WTC11 (cell line): ENCODE data around the gene TNIP1.

ENCODE experiments used
- FOXP1 ChIP-seq: sonication (generic); formaldehyde crosslinking; IDR thresholded peaks from 2 replicates; pipeline ENCODE4 v1.8.0; 2022; ENCODE audit warnings: missing genetic modification reagents, mild to moderate bottlenecking, moderate library complexity, borderline replicate concordance
- JUN ChIP-seq: sonication (generic); formaldehyde crosslinking; IDR thresholded peaks from 2 replicates; pipeline ENCODE4 v1.8.0; 2023; ENCODE audit warnings: mild to moderate bottlenecking, missing genetic modification reagents
- SP1 ChIP-seq: sonication (generic); formaldehyde crosslinking; conservative IDR thresholded peaks from 2 replicates; pipeline ENCODE4 v1.8.1; 2022; ENCODE audit warnings: missing genetic modification reagents
- TF ChIP-seq, protein P1 (sequence below): sonication (generic); formaldehyde crosslinking; IDR thresholded peaks from 2 replicates; pipeline ENCODE4 v1.8.1; 2022; ENCODE audit warnings: low read depth, missing genetic modification reagents, borderline replicate concordance
- TF ChIP-seq, protein P2 (sequence below): sonication (generic); formaldehyde crosslinking; IDR thresholded peaks from 2 replicates; pipeline ENCODE4 v1.8.1; 2023; ENCODE audit warnings: mild to moderate bottlenecking, missing genetic modification reagents, moderate library complexity
- TF ChIP-seq, protein P3 (sequence below): sonication (generic); formaldehyde crosslinking; IDR thresholded peaks from 2 replicates; pipeline ENCODE4 v1.8.1; 2022; ENCODE audit warnings: missing genetic modification reagents, borderline replicate concordance
- TF ChIP-seq, protein P4 (sequence below): fragments of 200-600 bp; IDR thresholded peaks from 2 replicates; pipeline ENCODE4 v1.8.0; 2022; ENCODE audit warnings: antibody characterized with exemption
- TF ChIP-seq, protein P5 (sequence below): sonication (generic); formaldehyde crosslinking; conservative IDR thresholded peaks from 2 replicates; pipeline ENCODE4 v1.8.1; 2022; ENCODE audit warnings: mild to moderate bottlenecking, missing genetic modification reagents

DNA sequence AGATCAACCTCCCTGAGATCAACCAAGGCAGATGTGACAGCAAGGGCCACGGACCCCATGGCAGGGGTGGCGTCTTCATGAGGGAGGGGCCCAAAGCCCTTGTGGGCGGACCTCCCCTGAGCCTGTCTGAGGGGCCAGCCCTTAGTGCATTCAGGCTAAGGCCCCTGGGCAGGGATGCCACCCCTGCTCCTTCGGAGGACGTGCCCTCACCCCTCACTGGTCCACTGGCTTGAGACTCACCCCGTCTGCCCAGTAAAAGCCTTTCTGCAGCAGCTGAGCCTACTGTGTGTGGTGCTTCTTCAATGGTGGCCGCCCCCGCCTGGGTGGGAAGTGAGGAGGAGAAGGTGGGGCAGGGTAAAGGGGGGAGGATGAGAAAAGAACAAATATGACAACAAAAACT lies 52.1 kb downstream of the TNIP1 start:
- TF ChIP-seq, protein P1, sequence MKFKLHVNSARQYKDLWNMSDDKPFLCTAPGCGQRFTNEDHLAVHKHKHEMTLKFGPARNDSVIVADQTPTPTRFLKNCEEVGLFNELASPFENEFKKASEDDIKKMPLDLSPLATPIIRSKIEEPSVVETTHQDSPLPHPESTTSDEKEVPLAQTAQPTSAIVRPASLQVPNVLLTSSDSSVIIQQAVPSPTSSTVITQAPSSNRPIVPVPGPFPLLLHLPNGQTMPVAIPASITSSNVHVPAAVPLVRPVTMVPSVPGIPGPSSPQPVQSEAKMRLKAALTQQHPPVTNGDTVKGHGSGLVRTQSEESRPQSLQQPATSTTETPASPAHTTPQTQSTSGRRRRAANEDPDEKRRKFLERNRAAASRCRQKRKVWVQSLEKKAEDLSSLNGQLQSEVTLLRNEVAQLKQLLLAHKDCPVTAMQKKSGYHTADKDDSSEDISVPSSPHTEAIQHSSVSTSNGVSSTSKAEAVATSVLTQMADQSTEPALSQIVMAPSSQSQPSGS: no peak
- TF ChIP-seq, protein P2, sequence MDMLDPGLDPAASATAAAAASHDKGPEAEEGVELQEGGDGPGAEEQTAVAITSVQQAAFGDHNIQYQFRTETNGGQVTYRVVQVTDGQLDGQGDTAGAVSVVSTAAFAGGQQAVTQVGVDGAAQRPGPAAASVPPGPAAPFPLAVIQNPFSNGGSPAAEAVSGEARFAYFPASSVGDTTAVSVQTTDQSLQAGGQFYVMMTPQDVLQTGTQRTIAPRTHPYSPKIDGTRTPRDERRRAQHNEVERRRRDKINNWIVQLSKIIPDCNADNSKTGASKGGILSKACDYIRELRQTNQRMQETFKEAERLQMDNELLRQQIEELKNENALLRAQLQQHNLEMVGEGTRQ (CRISPR knock-in tag): no peak
- TF ChIP-seq SP1 (CRISPR knock-in tag): no peak
- TF ChIP-seq, protein P3, sequence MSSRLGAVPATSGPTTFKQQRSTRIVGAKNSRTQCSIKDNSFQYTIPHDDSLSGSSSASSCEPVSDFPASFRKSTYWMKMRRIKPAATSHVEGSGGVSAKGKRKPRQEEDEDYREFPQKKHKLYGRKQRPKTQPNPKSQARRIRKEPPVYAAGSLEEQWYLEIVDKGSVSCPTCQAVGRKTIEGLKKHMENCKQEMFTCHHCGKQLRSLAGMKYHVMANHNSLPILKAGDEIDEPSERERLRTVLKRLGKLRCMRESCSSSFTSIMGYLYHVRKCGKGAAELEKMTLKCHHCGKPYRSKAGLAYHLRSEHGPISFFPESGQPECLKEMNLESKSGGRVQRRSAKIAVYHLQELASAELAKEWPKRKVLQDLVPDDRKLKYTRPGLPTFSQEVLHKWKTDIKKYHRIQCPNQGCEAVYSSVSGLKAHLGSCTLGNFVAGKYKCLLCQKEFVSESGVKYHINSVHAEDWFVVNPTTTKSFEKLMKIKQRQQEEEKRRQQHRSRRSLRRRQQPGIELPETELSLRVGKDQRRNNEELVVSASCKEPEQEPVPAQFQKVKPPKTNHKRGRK (CRISPR knock-in tag): no peak
- no peak for TF ChIP-seq FOXP1
- TF ChIP-seq JUN (CRISPR knock-in tag): no peak
- TF ChIP-seq, protein P4, sequence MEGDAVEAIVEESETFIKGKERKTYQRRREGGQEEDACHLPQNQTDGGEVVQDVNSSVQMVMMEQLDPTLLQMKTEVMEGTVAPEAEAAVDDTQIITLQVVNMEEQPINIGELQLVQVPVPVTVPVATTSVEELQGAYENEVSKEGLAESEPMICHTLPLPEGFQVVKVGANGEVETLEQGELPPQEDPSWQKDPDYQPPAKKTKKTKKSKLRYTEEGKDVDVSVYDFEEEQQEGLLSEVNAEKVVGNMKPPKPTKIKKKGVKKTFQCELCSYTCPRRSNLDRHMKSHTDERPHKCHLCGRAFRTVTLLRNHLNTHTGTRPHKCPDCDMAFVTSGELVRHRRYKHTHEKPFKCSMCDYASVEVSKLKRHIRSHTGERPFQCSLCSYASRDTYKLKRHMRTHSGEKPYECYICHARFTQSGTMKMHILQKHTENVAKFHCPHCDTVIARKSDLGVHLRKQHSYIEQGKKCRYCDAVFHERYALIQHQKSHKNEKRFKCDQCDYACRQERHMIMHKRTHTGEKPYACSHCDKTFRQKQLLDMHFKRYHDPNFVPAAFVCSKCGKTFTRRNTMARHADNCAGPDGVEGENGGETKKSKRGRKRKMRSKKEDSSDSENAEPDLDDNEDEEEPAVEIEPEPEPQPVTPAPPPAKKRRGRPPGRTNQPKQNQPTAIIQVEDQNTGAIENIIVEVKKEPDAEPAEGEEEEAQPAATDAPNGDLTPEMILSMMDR: no peak
- TF ChIP-seq, protein P5, sequence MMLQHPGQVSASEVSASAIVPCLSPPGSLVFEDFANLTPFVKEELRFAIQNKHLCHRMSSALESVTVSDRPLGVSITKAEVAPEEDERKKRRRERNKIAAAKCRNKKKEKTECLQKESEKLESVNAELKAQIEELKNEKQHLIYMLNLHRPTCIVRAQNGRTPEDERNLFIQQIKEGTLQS (CRISPR knock-in tag): no peak
